Thyroid gland (tissue), 4 donors: ENCODE results near the gene MEX3D. TPM values are rescaled to one million over a fixed set of nuclear protein-coding genes. Genes with fewer than 3 reads are reported as not detected.

Source experiments
- DNase-seq, 2 donors: peaks; one replicate each; pipeline ENCODE4 v3.0.0-alpha.2; 2019
- H3K27ac ChIP-seq, 3 donors: fragments of 200-600 bp; sonication (generic); 1 replicate in 2 of 3; 2 replicates in 1 of 3; pipeline ENCODE4 v1.5.1; 2016 to 2019; ENCODE audit warnings: mild to moderate bottlenecking in 1 of 3, moderate library complexity in 1 of 3
- H3K27me3 ChIP-seq: fragments of 200-600 bp; sonication (generic); one replicate; pipeline ENCODE4 v1.5.1; 2019
- H3K36me3 ChIP-seq, 2 donors: fragments of 200-600 bp; sonication (generic); one replicate each; pipeline ENCODE4 v1.5.1; 2016 to 2019
- H3K4me1 ChIP-seq, 2 donors: fragments of 200-600 bp; sonication (generic); one replicate each; pipeline ENCODE4 v1.5.1; 2017 to 2019
- H3K4me3 ChIP-seq, 3 donors: fragments of 200-600 bp; sonication (generic); replicated peaks in 1 of 3; 1 replicate in 2 of 3; 2 replicates in 1 of 3; pipeline ENCODE4 v1.5.1; 2016; ENCODE audit warnings: mild to moderate bottlenecking in 1 of 3
- H3K9me3 ChIP-seq: fragments of 200-600 bp; sonication (generic); one replicate; pipeline ENCODE4 v1.5.1; 2017
- CTCF ChIP-seq, 6 experiments: fragments of 200-600 bp in 3 of 6; fragments of 450-650 bp in 3 of 6; sonication (generic) in 3 of 6; IDR thresholded peaks; one replicate each; pipeline ENCODE4 v1.5.1; 2016 to 2019; ENCODE audit warnings: antibody characterized with exemption in 6 of 6, mild to moderate bottlenecking in 2 of 6, inconsistent platforms in 1 of 6, moderate library complexity in 1 of 6
- POLR2A ChIP-seq, 2 donors: fragments of 450-650 bp; IDR thresholded peaks; one replicate each; pipeline ENCODE4 v1.6.1; 2017; ENCODE audit warnings: antibody characterized with exemption in 2 of 2, mild to moderate bottlenecking in 2 of 2, moderate library complexity in 1 of 2
- WGBS, 2 donors: methylation state at CpG; one replicate each; pipeline ENCODE4 v1.1.5; 2017; 5-methylcytosine and 5-hydroxymethylcytosine counted together
- intact Hi-C: fragments of 100-400 bp; cut with DNase I; formaldehyde crosslinking; loops from one replicate; pipeline ENCODE4 v1.15.1; 2023
- total RNA-seq, 4 donors: library from RNA; depleted of rRNA; stranded (reverse); fragments of >200 nt; gene quantifications; one replicate each; pipeline ENCODE4 v1.2.3, GENCODE V29; 2016

The MEX3D gene
- total RNA-seq, 4 donors from 2014 or later, result 18.4 to 31.8 (median 26.4) TPM

- DNase-seq, result no peak
- Histone ChIP-seq H3K4me3 (no peak overlapping the region), H3K36me3 (no peaks in the 10 kb centered on the region), H3K9me3 (no peaks in the 10 kb centered on the region), H3K4me1 (peaks cover 0 to 7% of the 10 kb centered on the region in 2 donors), H3K27ac (no peak overlapping the region), H3K27me3 (peaks cover 7% of the 10 kb centered on the region)
- WGBS, 2 donors, result 79 to 80% methylated on average over 18 of the region's 18 CpGs
- intact Hi-C loops, result loop anchor here (10.0 kb wide), 1 partner anchor 242 kb away; the partner anchor contains the start of gene EFNA2
- TF ChIP-seq CTCF (IDR thresholded peaks at IDR 0.05), result no peak
- TF ChIP-seq POLR2A (IDR thresholded peaks at IDR 0.05), result no peak
These were observed 41.0 kb downstream of the MEX3D start for GRCh38 chr19:1526979-1527649.

DNA sequence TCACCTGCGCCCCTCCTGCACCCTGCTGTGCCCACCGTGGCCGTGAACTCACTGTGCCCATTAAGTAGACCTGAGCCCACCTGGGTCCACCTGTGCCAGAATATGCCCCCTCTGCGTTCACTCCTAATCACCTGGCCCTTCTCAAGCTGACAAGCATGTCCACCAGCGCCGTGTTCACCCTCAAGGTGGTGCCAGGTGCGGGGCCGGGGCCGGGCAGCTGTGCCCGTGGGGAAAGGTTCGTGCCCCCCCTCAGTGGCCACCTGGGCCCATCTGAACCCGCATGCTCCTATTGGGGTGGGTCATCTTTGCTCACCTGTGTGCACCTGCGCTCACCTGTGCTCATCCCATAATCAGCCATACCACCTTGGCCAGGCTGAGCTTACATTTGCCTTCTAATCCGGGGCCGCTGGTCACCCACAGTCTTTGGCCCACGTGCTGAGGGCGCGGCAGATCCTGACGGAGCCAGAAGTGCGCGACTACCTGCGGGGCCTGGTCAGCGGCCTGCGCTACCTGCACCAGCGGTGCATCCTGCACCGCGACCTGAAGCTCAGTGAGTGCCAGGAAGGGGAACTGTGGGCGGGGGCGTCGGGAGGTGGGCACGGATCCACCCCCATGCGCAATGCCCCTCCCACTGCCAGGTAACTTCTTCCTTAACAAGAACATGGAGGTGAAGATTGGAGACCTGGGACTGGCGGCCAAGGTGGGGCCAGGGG is 41.9 kb downstream of the MEX3D start:
- intact Hi-C loops, result loop anchor here (10.0 kb wide), 1 partner anchor 241 kb away; the partner anchor contains the start of gene EFNA2
- H3K27me3 ChIP-seq, result peaks cover 7% of the 10 kb centered on the region
- TF ChIP-seq POLR2A (IDR thresholded peaks at IDR 0.05) (no peak), CTCF (IDR thresholded peaks at IDR 0.05) (no peak)

DNA sequence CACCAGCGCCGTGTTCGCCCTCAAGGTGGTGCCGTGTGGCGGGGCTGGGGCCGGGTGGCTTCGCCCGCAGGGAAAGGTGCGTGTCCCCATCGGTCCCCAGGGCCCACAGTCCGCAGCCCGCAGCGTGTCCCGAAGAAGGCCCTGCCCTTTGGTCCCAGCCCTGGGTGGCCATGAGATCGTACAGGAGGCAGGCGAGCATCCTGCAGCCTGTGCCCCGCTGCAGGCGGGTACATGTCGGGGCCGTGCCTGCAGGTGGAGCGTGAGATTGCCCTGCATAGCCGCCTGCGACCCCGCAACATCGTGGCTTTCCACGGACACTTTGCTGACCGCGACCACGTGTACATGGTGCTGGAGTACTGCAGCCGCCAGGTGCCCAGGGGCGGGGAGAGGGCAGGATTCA is 42.8 kb downstream of the MEX3D start:
- Histone ChIP-seq H3K27ac (no peak overlapping the region), H3K9me3 (no peaks in the 10 kb centered on the region), H3K4me1 (peaks cover 0 to 7% of the 10 kb centered on the region in 2 donors), H3K36me3 (no peaks in the 10 kb centered on the region), H3K4me3 (no peak overlapping the region), H3K27me3 (peaks cover 7% of the 10 kb centered on the region)
- intact Hi-C loops, result loop anchor here (10.0 kb wide), 1 partner anchor 241 kb away; the partner anchor contains the start of gene EFNA2
- 64 to 80% methylated on average over 11 to 20 of the region's 31 CpGs for WGBS, 2 donors
- DNase-seq, result no peak
- TF ChIP-seq CTCF (IDR thresholded peaks at IDR 0.05) (no peak), POLR2A (IDR thresholded peaks at IDR 0.05) (no peak)

More for the DNA sequence above, 41.9 kb downstream of the MEX3D start:
- H3K4me1 ChIP-seq, result peaks cover 0 to 7% of the 10 kb centered on the region in 2 donors
- no peak overlapping the region for H3K4me3 ChIP-seq
- DNase-seq, result no peak
- 89 to 92% methylated on average over 13 to 16 of the region's 33 CpGs for WGBS, 2 donors
- no peak overlapping the region for H3K27ac ChIP-seq
- H3K9me3 ChIP-seq, result no peaks in the 10 kb centered on the region
- H3K36me3 ChIP-seq, result no peaks in the 10 kb centered on the region

- intact Hi-C loops, result loop anchor here (10.0 kb wide), 1 partner anchor 240 kb away; the partner anchor contains the start of gene EFNA2
These were observed 43.2 kb downstream of the MEX3D start for GRCh38 chr19:1524972-1525325.

More at GRCh38 chr19:1524972-1525325, 43.2 kb downstream of the MEX3D start:
- Histone ChIP-seq H3K27ac (no peak overlapping the region), H3K4me1 (peaks cover 0 to 7% of the 10 kb centered on the region in 2 donors), H3K9me3 (no peaks in the 10 kb centered on the region), H3K27me3 (peaks cover 7% of the 10 kb centered on the region), H3K36me3 (no peaks in the 10 kb centered on the region), H3K4me3 (no peak overlapping the region)
- TF ChIP-seq CTCF (IDR thresholded peaks at IDR 0.05) (no peak), POLR2A (IDR thresholded peaks at IDR 0.05) (no peak)
- 63 to 70% methylated on average over 15 to 17 of the region's 17 CpGs for WGBS, 2 donors
- DNase-seq, result no peak
